Activated CD4-positive, alpha-beta T cell treated with anti-CD3 and anti-CD28 coated beads, Interleukin-2, amount 50 U/mL, for 16 hours (primary cell): ENCODE measurements around the gene NRAS.

Experiments
- DNase-seq: peaks from one replicate; pipeline ENCODE4 v3.0.0-alpha.2; 2020

The NRAS gene

DNA sequence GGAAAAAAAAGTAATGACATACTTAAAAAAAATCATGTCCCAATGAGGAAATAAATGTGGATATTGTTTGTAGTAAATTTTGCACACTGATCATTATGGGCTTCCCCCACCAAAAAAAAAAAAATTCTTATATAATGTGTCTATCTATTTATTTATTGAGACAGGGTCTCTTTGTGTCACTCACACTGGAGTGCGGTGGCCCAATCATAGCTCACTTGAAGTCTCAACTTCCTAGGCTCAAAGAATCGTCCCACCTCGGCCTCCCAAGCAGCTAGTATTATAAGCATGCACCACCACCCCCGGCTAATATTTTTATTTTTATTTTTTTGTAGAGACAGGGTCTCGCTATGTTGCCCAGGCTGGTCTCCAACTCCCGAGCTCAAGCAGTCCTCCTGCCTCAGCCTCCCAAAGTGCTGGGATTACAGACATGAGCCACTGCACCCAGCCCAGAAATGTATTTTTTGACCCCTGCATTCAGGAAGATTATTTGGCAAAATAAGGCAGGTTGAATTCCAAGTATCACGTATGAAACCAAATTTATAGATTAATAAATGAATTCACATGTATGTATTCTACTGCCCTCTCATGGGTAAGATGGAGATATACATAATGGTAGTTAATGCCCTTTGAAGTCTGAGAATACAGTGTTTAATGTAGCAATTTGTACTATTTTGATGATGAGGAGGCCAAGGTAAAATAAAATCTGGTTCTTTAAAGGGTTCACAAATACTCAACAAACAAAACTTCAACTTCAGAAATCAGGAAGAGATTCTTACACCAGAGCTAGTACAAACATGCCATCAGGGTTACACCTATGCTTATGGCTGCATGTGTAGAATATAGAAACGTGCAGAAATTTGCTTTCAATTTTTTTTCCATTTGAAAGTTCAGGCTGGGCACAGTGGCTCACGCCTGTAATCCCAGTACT lies 45.3 kb downstream of the NRAS start:
- DNase-seq, result peak; percentile 6

DNA sequence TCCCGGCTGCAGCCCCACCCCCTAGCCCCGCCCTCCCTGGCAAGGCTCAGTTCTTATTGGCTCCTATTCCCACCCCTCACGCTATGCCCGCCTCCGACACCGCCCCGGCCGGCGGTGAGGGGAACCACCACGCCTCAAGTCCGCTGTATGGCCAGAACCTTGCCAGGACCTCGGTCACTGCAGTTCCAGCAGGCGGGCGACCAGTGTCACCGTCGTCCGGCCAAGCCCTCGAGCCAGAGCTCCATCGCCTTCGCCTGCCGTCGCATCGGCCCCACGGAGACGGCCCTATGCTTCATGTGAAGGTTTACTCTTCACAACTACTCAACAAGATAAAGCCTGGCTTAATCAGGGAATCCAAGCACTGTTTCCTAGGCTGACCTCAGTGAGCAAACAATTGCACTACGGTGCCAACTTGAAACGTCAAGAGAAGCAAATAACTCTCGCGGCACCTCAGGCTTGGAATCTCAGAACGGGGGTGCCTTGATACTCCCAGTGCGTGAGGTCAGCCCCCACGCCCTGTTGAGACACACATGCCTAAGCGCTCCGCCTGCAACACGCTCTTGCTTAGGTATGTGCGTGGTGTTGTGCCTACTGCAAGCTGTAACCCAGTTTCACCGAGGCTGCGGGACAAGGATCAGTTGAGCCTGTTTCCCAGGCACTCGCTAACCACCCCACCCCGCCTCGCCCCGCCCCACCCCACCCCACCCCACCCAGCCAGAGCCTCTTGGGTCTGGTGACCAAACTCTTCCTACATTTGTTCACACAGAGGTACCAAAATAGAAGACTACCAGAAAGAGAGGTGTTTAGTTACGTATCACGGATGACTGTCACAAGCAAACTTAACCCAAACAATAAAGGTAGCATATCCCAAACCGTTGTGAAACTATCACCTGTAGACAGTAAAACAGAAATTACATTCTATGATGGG lies 46.2 kb downstream of the NRAS start:
- peak; percentile 87 for DNase-seq

DNA sequence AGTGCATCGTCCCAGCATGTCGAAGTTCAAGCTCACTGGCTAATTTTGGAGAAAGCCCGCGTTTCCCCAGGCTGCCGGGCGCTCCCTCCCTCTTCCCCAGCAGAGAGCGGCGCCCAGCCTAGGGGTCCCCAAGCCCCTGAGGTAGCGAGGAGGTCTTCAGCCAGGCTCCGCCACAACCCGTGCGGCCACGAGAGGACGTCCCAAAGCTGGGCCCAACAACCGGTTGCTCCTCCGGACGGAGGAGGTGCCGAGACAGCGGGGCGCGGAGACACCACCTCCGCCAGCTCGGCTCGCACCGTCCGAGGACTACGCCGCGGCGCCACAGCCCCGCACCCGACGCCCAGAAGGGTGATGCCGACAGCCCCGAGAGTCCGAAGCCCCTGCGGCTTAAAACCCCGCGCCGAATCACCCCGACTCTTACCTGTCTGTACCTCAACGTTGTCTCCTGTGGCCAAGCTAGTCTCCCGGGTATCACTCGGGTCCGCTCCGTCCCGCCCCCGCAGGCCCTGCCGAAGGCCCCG lies 46.9 kb downstream of the NRAS start, which contains the start of gene DENND2C:
TSS of gene DENND2C (minus strand) at position 488 of the 521 bp plus-strand sequence. CDS start 44,065 bp downstream, outside the sequence.
- DNase-seq, result no peak

DNA sequence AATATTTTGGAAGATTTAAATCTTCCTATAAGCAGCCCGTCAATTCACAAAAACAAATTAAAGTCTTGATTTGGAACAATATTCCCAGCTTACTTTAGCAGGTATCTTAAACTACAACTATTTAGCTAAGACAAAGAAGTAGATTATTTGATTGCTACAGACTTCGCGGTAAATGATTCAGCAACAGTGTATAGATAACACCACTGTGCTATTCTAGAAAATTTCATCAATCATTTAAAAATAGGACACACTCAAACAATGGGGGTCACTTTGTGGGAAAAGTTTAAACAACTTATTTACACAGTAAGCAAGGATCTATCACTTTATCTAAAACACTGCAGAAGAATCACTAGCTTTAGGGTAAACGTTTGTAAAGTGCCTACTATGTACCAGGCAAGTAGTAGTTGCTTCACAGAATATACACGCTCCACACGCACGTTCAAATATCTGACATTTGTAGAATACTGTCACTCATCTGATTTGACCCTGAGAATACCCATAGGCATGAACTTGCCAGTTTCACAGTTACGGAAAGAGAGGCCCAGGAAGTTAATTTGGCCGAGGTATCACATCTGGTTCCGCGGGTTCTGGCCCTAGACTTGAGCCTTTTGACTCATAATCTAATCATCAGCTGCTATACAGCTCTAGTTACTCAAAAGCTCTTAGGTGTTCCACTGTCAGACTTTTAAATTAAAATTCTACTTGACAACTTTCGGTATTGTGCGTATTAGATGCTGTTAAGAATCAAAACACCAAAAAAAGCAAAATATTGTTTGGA lies 47.6 kb downstream of the NRAS start:
- peak; percentile 5 for DNase-seq

DNA sequence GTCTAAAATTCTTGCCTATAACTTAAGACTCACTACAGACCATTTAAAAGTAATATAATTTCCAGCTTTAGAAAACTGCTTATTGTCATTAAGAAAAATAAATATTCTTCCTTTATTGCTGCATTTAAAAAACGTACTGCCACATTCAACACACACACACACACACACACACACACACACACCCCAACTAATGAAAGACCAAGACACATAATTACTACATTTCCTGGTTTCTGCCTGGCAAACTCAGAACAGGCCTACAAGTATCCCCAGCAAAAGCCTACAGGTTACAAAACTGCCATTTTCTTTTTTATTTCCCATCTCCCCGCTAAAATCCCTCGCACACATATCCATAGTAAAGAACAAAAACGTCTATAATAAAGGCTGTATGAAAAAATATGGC lies 48.2 kb downstream of the NRAS start:
- DNase-seq, result no peak

DNA sequence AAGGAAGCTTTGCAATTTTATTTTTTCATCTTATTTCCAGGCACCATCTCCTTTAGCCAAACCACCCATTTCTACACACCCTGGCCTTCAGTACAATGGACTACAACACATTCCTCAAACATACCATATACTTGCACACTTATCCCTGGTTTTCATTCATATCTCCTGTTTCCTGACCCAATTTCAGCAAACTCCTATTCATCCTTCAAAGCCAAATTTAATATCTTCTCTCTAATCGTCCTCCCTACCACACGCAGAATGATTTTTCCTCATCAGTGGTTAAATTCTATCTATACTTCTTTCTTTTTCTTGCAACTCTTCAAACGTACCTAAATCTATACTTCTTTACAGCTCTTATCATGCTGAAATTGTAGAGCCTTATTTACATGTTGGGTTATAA lies 49.6 kb downstream of the NRAS start:
- no peak for DNase-seq

DNA sequence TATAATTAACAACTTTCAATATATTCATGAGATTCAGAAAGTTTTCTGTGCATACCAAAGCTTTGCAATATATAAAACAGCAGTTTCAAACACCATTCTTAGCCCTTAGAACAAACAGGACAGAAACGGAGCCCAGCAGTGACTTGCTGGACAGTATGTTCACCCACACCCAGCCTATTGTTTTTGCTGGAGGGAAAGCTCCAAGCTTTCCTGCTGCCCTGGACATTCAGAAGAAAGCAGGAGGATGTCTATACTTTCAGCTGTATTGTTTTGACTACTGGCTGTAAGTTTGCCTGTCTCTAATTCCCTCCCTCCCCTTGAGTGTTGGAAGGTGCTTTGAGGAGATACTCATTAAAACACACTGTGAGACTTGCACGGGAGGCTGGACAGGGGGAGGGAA lies 56.3 kb downstream of the NRAS start:
- no peak for DNase-seq
